ENCODE data around the gene IRAK2. TPM values are rescaled to one million over a fixed set of nuclear protein-coding genes. Genes with fewer than 3 reads are reported as not detected.

The IRAK2 gene
- polyA plus RNA-seq, 3 donors = 0.78 to 2.0 (median 1.5) TPM

- peaks cover 34 to 51% of the 10 kb centered on the region in 2 donors for H3K36me3 Mint-ChIP-seq
- no peaks in the 10 kb centered on the region for H3K9me3 Mint-ChIP-seq
- no peak for TF ChIP-seq CTCF (IDR thresholded peaks at IDR 0.05)
- Histone ChIP-seq H3K27ac (ENCODE audit: low read depth in 1 of 2, low read length in 2 of 2) (no peak overlapping the region), H3K9ac (ENCODE audit: insufficient read depth, low read length, poor library complexity, severe bottlenecking) (no peak overlapping the region), H3K4me3 (replicated peaks in 1 of 3; ENCODE audit: low read depth in 2 of 3, low read length in 3 of 3) (no peak overlapping the region), H3K27me3 (ENCODE audit: control insufficient read depth in 2 of 2, insufficient read depth in 2 of 2, low read length in 2 of 2) (no peaks in the 10 kb centered on the region), H3K36me3 (replicated peaks in 1 of 2; ENCODE audit: control insufficient read depth in 1 of 2, insufficient read depth in 2 of 2, low read length in 2 of 2) (peaks cover 37 to 51% of the 10 kb centered on the region in 2 donors), H3K4me2 (replicated peaks; ENCODE audit: extremely low read depth, low read length, poor library complexity, severe bottlenecking) (no peak overlapping the region), H3K9me3 (replicated peaks in 1 of 2; ENCODE audit: control insufficient read depth in 1 of 2, insufficient read depth in 1 of 2, low read length in 2 of 2) (no peaks in the 10 kb centered on the region), H2AFZ (ENCODE audit: insufficient read depth, low read depth, low read length, poor library complexity, severe bottlenecking) (no peak overlapping the region), H4K20me1 (ENCODE audit: insufficient read depth, low read length) (peaks cover 13% of the 10 kb centered on the region), H3K79me2 (ENCODE audit: insufficient read depth, low read length) (peaks cover 9% of the 10 kb centered on the region), H3K4me1 (ENCODE audit: control insufficient read depth in 1 of 2, insufficient read depth in 2 of 2, low read length in 2 of 2) (no peaks in the 10 kb centered on the region)
- peak overlapping the region in 3 of 7 donors; percentile 9 to 21 (median 10) for H3K27ac Mint-ChIP-seq
- no peak overlapping the region for H3K4me3 Mint-ChIP-seq
- WGBS (ENCODE audit: insufficient coverage) = 100% methylated on average over 1 of the region's 4 CpGs
- H3K4me1 Mint-ChIP-seq = no peaks in the 10 kb centered on the region
- peaks cover 0 to 2% (median 0%) of the 10 kb centered on the region in 3 donors for H3K27me3 Mint-ChIP-seq (ENCODE audit: low read depth in 3 of 3)
- no peak for DNase-seq
- intact Hi-C loops (cut with micrococcal nuclease) = no loop called here
Observed at GRCh38 chr3:10155123-10155472, 9.6 kb upstream of the IRAK2 start.

- Histone ChIP-seq H3K79me2 (ENCODE audit: insufficient read depth, low read length) (peaks cover 7% of the 10 kb centered on the region), H3K4me3 (replicated peaks in 1 of 3; ENCODE audit: low read depth in 2 of 3, low read length in 3 of 3) (no peak overlapping the region), H3K9ac (ENCODE audit: insufficient read depth, low read length, poor library complexity, severe bottlenecking) (no peak overlapping the region), H3K9me3 (replicated peaks in 1 of 2; ENCODE audit: control insufficient read depth in 1 of 2, insufficient read depth in 1 of 2, low read length in 2 of 2) (no peaks in the 10 kb centered on the region), H3K27ac (ENCODE audit: low read depth in 1 of 2, low read length in 2 of 2) (no peak overlapping the region), H3K4me2 (replicated peaks; ENCODE audit: extremely low read depth, low read length, poor library complexity, severe bottlenecking) (no peak overlapping the region), H3K36me3 (replicated peaks in 1 of 2; ENCODE audit: control insufficient read depth in 1 of 2, insufficient read depth in 2 of 2, low read length in 2 of 2) (peaks cover 31 to 46% of the 10 kb centered on the region in 2 donors), H4K20me1 (ENCODE audit: insufficient read depth, low read length) (peaks cover 7% of the 10 kb centered on the region), H3K27me3 (ENCODE audit: control insufficient read depth in 2 of 2, insufficient read depth in 2 of 2, low read length in 2 of 2) (no peaks in the 10 kb centered on the region), H2AFZ (ENCODE audit: insufficient read depth, low read depth, low read length, poor library complexity, severe bottlenecking) (no peak overlapping the region), H3K4me1 (ENCODE audit: control insufficient read depth in 1 of 2, insufficient read depth in 2 of 2, low read length in 2 of 2) (no peaks in the 10 kb centered on the region)
- Mint-ChIP-seq H3K36me3 (peaks cover 28 to 46% of the 10 kb centered on the region in 2 donors), H3K4me1 (no peaks in the 10 kb centered on the region), H3K4me3 (no peak overlapping the region), H3K27me3 (ENCODE audit: low read depth in 3 of 3) (peaks cover 0 to 2% (median 0%) of the 10 kb centered on the region in 3 donors), H3K9me3 (no peaks in the 10 kb centered on the region), H3K27ac (no peak overlapping the region)
- intact Hi-C loops (cut with micrococcal nuclease) = no loop called here
- TF ChIP-seq CTCF (IDR thresholded peaks at IDR 0.05) = no peak
- 100% methylated on average over 1 of the region's 4 CpGs for WGBS (ENCODE audit: insufficient coverage)
- DNase-seq = no peak
Observed at GRCh38 chr3:10155658-10156057, 9.1 kb upstream of the IRAK2 start.

Data from CD14-positive monocyte (primary cell).